Prostate gland (tissue), 2 donors: Measurements from ENCODE around the gene PRR14L.

Source experiments
- CTCF ChIP-seq, 4 experiments: fragments of 200-600 bp in 2 of 4; fragments of 450-650 bp in 2 of 4; sonication (generic) in 2 of 4; IDR thresholded peaks; 1 replicate in 3 of 4; 2 replicates in 1 of 4; pipeline ENCODE4 v1.5.1; 2016 to 2019; ENCODE audit warnings: antibody characterized with exemption in 4 of 4, mild to moderate bottlenecking in 2 of 4, moderate library complexity in 2 of 4
- POLR2A ChIP-seq: fragments of 450-650 bp; IDR thresholded peaks from one replicate; pipeline ENCODE4 v1.6.1; 2016; ENCODE audit warnings: antibody characterized with exemption, mild to moderate bottlenecking
- POLR2AphosphoS5 ChIP-seq: sonication (generic); formaldehyde crosslinking; IDR thresholded peaks from one replicate; pipeline ENCODE4 v1.6.1; 2017; ENCODE audit warnings: antibody characterized with exemption

GRCh38 chr22:31691408-31691807 lies 58.5 kb downstream of the PRR14L start:
- TF ChIP-seq POLR2AphosphoS5 (no peak), CTCF (IDR thresholded peaks at IDR 0.05) (no peak), POLR2A (no peak)
